ENCODE results near the gene PMPCA. TPM values are rescaled to one million over a fixed set of nuclear protein-coding genes. Genes with fewer than 3 reads are reported as not detected.

The PMPCA gene
- total RNA-seq, 1 donor from 2014 or later: 50.7 TPM

GRCh38 chr9:136363949-136364748 is 46.3 kb upstream of the PMPCA start:
- TF ChIP-seq CTCF (conservative IDR thresholded peaks at IDR 0.05; ENCODE audit: low read depth, low read length): no peak
- no peak for DNase-seq (ENCODE audit: low read depth)
- peak overlapping the region; percentile 23 for H3K4me3 ChIP-seq (ENCODE audit: low read depth, low read length)

GRCh38 chr9:136364942-136365774 is 45.3 kb upstream of the PMPCA start:
- no peak overlapping the region for H3K4me3 ChIP-seq (ENCODE audit: low read depth, low read length)
- no peak for TF ChIP-seq CTCF (conservative IDR thresholded peaks at IDR 0.05; ENCODE audit: low read depth, low read length)
- no peak for DNase-seq (ENCODE audit: low read depth)

GRCh38 chr9:136365775-136366222 is 44.7 kb upstream of the PMPCA start:
- no peak for TF ChIP-seq CTCF (conservative IDR thresholded peaks at IDR 0.05; ENCODE audit: low read depth, low read length)
- no peak for DNase-seq (ENCODE audit: low read depth)

GRCh38 chr9:136366826-136367225 is 43.6 kb upstream of the PMPCA start:
- DNase-seq (ENCODE audit: low read depth): no peak
- H3K4me3 ChIP-seq (ENCODE audit: low read depth, low read length): no peak overlapping the region
- TF ChIP-seq CTCF (conservative IDR thresholded peaks at IDR 0.05; ENCODE audit: low read depth, low read length): no peak

More at GRCh38 chr9:136365775-136366222, 44.7 kb upstream of the PMPCA start:
- H3K4me3 ChIP-seq (ENCODE audit: low read depth, low read length): no peak overlapping the region

- DNase-seq (ENCODE audit: low read depth): no peak
- H3K4me3 ChIP-seq (ENCODE audit: low read depth, low read length): no peak overlapping the region
- TF ChIP-seq CTCF (conservative IDR thresholded peaks at IDR 0.05; ENCODE audit: low read depth, low read length): no peak
Observed at GRCh38 chr9:136367296-136368145, 42.9 kb upstream of the PMPCA start.

GRCh38 chr9:136368190-136368589 is 42.3 kb upstream of the PMPCA start:
- TF ChIP-seq CTCF (conservative IDR thresholded peaks at IDR 0.05; ENCODE audit: low read depth, low read length): no peak
- no peak for DNase-seq (ENCODE audit: low read depth)
- H3K4me3 ChIP-seq (ENCODE audit: low read depth, low read length): no peak overlapping the region
